HepG2 (cell line): ENCODE data around the gene BCL6. TPM values are rescaled to one million over a fixed set of nuclear protein-coding genes. Genes with fewer than 3 reads are reported as not detected.

ENCODE experiments used
- ATF1 ChIP-seq: IDR thresholded peaks from 2 replicates; pipeline ENCODE4 v1.6.1; 2016; ENCODE audit warnings: mild to moderate bottlenecking, control low read depth
- DMAP1 ChIP-seq: IDR thresholded peaks from 2 replicates; pipeline ENCODE4 v1.6.1; 2016
- JUN ChIP-seq: sonication (generic); formaldehyde crosslinking; IDR thresholded peaks from 2 replicates; pipeline ENCODE4 v1.4.0; 2020; ENCODE audit warnings: mild to moderate bottlenecking, missing genetic modification reagents
- NRL ChIP-seq: sonication (generic); formaldehyde crosslinking; IDR thresholded peaks from 2 replicates; pipeline ENCODE4 v1.5.0; 2020; ENCODE audit warnings: missing genetic modification reagents, mild to moderate bottlenecking, moderate library complexity, borderline replicate concordance
- RAD21 ChIP-seq: fragments of 450-650 bp; formaldehyde crosslinking; IDR thresholded peaks from 2 replicates; pipeline ENCODE4 v1.5.0; 2020; ENCODE audit warnings: mild to moderate bottlenecking
- SRSF1 ChIP-seq: fragments of 200-400 bp; formaldehyde crosslinking; optimal IDR thresholded peaks from 2 replicates; pipeline ENCODE3; 2017; ENCODE audit warnings: mild to moderate bottlenecking, low read depth, low read length, moderate library complexity
- ZNF354B ChIP-seq: sonication (generic); formaldehyde crosslinking; IDR thresholded peaks from 2 replicates; pipeline ENCODE4 v1.8.0; 2022; ENCODE audit warnings: mild to moderate bottlenecking, missing genetic modification reagents
- ZNF644 ChIP-seq: IDR thresholded peaks from 2 replicates; pipeline ENCODE4 v1.6.1; 2016; ENCODE audit warnings: low read depth
- ZNF781 ChIP-seq: sonication (generic); formaldehyde crosslinking; IDR thresholded peaks from 2 replicates; pipeline ENCODE4 v1.5.1; 2020; ENCODE audit warnings: borderline replicate concordance, mild to moderate bottlenecking, missing genetic modification reagents; ENCODE audit errors: not compliant biosample characterization
- polyA plus RNA-seq, 8 experiments: library from polyadenylated mRNA; depleted of rRNA in 3 of 8; stranded (reverse) in 7 of 8; unstranded in 1 of 8; fragments of >200 nt; fragmentation: Illumina TruSeq in 4 of 8; extraction: Trizol in 4 of 8; gene quantifications; 2 replicates each; pipeline versions ENCODE4 v1.2.1 to v1.2.3, GENCODE V29; 2011 to 2016; ENCODE audit warnings: low read depth in 4 of 8, missing spikeins in 1 of 8, mixed read lengths in 1 of 8; ENCODE audit not compliant: insufficient read depth in 1 of 8
- total RNA-seq, 5 experiments: library from RNA; depleted of rRNA; stranded (reverse); fragments of >200 nt; fragmentation: Illumina TruSeq; extraction: Trizol; gene quantifications; 2 replicates each; pipeline ENCODE4 v1.2.3, GENCODE V29; 2016; ENCODE audit warnings: low read depth in 1 of 5
- TF ChIP-seq, protein P1 (sequence below), 2 experiments: IDR thresholded peaks; 2 replicates each; pipeline ENCODE4 v1.6.1; 2011 to 2012; ENCODE audit warnings: low read length in 2 of 2, borderline replicate concordance in 1 of 2, low read depth in 1 of 2, mild to moderate bottlenecking in 1 of 2, moderate library complexity in 1 of 2
- TF ChIP-seq, protein P2 (sequence below): sonication (generic); formaldehyde crosslinking; IDR thresholded peaks from 2 replicates; pipeline ENCODE4 v1.5.0; 2020; ENCODE audit warnings: mild to moderate bottlenecking, missing genetic modification reagents
- TF ChIP-seq, protein P3 (sequence below): sonication (generic); formaldehyde crosslinking; IDR thresholded peaks from 2 replicates; pipeline ENCODE4 v1.4.0; 2020; ENCODE audit warnings: mild to moderate bottlenecking, low read depth, missing genetic modification reagents
- TF ChIP-seq, protein P4 (sequence below), 2 experiments: sonication (generic) in 1 of 2; formaldehyde crosslinking in 1 of 2; IDR thresholded peaks; 2 replicates each; pipeline versions ENCODE4 v1.4.0 to v1.6.1; 2018 to 2020; ENCODE audit warnings: missing genetic modification reagents in 2 of 2, borderline replicate concordance in 1 of 2, low read depth in 1 of 2, mild to moderate bottlenecking in 1 of 2, missing biosample characterization in 1 of 2
- TF ChIP-seq, protein P5 (sequence below): sonication (generic); formaldehyde crosslinking; IDR thresholded peaks from 2 replicates; pipeline ENCODE4 v1.4.0; 2020; ENCODE audit warnings: missing genetic modification reagents

BCL6 gene
- total and polyA plus RNA-seq, 2 of the 13 experiments (the other 11 are each of a cell fraction or from before 2014, with no cell fraction given): 21.2 to 53.7 TPM

DNA sequence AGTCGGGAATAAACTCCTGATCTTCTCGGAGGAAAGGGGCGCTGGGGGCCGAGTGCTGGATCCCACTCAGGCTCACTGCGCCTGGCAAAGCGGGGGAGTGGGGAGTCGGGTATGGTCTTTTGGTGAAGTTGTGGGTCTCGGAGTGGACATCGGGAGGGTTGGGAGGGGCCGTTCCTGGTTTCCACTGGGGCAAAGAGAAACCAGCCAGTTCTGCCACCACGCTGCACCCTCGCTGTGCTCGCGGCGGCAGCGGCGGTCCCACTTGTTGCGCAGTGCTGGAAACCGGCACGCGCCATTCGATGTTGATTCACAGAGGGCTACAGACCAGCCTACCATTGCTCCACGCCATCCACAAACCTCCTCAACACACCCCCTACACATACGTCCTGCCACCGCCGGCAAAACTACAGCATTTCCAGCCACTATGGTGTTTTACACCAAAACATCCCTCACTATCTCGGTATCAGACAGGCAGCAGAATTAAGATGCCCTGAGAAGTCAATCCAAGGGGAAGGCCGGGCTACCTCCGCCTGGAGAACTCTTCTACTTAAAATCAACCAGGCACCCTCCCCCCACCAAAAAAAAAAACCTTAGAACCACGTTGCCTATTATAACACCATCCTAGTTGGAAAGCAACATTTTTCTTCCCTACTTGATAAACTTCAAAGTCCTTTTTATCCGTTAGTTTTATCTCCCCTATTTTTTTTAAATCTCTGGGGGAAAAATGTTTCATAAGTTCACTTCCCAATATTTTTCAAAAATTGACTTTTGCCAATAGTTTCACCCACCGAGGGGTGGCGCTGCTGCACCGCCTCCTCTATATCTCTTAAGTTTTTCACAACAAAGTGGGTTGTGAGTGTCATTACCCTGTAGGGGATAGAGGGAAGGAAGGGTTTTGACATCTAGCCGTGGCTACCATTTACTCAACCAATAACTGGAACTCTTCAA is 3.6 kb downstream of the BCL6 start (continued):
- TF ChIP-seq, protein P1, sequence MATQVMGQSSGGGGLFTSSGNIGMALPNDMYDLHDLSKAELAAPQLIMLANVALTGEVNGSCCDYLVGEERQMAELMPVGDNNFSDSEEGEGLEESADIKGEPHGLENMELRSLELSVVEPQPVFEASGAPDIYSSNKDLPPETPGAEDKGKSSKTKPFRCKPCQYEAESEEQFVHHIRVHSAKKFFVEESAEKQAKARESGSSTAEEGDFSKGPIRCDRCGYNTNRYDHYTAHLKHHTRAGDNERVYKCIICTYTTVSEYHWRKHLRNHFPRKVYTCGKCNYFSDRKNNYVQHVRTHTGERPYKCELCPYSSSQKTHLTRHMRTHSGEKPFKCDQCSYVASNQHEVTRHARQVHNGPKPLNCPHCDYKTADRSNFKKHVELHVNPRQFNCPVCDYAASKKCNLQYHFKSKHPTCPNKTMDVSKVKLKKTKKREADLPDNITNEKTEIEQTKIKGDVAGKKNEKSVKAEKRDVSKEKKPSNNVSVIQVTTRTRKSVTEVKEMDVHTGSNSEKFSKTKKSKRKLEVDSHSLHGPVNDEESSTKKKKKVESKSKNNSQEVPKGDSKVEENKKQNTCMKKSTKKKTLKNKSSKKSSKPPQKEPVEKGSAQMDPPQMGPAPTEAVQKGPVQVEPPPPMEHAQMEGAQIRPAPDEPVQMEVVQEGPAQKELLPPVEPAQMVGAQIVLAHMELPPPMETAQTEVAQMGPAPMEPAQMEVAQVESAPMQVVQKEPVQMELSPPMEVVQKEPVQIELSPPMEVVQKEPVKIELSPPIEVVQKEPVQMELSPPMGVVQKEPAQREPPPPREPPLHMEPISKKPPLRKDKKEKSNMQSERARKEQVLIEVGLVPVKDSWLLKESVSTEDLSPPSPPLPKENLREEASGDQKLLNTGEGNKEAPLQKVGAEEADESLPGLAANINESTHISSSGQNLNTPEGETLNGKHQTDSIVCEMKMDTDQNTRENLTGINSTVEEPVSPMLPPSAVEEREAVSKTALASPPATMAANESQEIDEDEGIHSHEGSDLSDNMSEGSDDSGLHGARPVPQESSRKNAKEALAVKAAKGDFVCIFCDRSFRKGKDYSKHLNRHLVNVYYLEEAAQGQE (IDR thresholded peaks at IDR 0.05; ENCODE audit: borderline replicate concordance in 1 of 2, low read depth in 1 of 2, low read length in 2 of 2): no peak
- no peak for TF ChIP-seq ATF1 (CRISPR knock-in tag)
- no peak for TF ChIP-seq NRL (CRISPR knock-in tag)
- no peak; the same call in 1 of the 2 replicates for TF ChIP-seq DMAP1
- no peak for TF ChIP-seq JUN (CRISPR knock-in tag)
- peak; percentile 32 for TF ChIP-seq ZNF781 (CRISPR knock-in tag)
- TF ChIP-seq ZNF354B (CRISPR knock-in tag): 0 out of 2 replicates have a peak, but pooled peaks have one; percentile 49
- no peak for TF ChIP-seq SRSF1
- TF ChIP-seq RAD21 (CRISPR knock-in tag): peak; percentile 79
- TF ChIP-seq, protein P2, sequence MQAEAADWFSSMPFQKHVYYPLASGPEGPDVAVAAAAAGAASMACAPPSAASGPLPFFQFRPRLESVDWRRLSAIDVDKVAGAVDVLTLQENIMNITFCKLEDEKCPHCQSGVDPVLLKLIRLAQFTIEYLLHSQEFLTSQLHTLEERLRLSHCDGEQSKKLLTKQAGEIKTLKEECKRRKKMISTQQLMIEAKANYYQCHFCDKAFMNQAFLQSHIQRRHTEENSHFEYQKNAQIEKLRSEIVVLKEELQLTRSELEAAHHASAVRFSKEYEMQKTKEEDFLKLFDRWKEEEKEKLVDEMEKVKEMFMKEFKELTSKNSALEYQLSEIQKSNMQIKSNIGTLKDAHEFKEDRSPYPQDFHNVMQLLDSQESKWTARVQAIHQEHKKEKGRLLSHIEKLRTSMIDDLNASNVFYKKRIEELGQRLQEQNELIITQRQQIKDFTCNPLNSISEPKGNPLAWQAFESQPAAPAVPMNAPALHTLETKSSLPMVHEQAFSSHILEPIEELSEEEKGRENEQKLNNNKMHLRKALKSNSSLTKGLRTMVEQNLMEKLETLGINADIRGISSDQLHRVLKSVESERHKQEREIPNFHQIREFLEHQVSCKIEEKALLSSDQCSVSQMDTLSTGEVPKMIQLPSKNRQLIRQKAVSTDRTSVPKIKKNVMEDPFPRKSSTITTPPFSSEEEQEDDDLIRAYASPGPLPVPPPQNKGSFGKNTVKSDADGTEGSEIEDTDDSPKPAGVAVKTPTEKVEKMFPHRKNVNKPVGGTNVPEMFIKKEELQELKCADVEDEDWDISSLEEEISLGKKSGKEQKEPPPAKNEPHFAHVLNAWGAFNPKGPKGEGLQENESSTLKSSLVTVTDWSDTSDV (CRISPR knock-in tag): no peak
- TF ChIP-seq, protein P3, sequence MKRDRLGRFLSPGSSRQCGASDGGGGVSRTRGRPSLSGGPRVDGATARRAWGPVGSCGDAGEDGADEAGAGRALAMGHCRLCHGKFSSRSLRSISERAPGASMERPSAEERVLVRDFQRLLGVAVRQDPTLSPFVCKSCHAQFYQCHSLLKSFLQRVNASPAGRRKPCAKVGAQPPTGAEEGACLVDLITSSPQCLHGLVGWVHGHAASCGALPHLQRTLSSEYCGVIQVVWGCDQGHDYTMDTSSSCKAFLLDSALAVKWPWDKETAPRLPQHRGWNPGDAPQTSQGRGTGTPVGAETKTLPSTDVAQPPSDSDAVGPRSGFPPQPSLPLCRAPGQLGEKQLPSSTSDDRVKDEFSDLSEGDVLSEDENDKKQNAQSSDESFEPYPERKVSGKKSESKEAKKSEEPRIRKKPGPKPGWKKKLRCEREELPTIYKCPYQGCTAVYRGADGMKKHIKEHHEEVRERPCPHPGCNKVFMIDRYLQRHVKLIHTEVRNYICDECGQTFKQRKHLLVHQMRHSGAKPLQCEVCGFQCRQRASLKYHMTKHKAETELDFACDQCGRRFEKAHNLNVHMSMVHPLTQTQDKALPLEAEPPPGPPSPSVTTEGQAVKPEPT (CRISPR knock-in tag): no peak
- TF ChIP-seq ZNF644 (CRISPR knock-in tag): peak; percentile 89
- TF ChIP-seq, protein P4, sequence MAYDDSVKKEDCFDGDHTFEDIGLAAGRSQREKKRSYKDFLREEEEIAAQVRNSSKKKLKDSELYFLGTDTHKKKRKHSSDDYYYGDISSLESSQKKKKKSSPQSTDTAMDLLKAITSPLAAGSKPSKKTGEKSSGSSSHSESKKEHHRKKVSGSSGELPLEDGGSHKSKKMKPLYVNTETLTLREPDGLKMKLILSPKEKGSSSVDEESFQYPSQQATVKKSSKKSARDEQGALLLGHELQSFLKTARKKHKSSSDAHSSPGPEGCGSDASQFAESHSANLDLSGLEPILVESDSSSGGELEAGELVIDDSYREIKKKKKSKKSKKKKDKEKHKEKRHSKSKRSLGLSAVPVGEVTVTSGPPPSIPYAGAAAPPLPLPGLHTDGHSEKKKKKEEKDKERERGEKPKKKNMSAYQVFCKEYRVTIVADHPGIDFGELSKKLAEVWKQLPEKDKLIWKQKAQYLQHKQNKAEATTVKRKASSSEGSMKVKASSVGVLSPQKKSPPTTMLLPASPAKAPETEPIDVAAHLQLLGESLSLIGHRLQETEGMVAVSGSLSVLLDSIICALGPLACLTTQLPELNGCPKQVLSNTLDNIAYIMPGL (CRISPR knock-in tag; IDR thresholded peaks at IDR 0.05; ENCODE audit: borderline replicate concordance in 1 of 2, low read depth in 1 of 2): peak; percentile 18 to 20; a peak in 1 of 4 replicates
- TF ChIP-seq, protein P5, sequence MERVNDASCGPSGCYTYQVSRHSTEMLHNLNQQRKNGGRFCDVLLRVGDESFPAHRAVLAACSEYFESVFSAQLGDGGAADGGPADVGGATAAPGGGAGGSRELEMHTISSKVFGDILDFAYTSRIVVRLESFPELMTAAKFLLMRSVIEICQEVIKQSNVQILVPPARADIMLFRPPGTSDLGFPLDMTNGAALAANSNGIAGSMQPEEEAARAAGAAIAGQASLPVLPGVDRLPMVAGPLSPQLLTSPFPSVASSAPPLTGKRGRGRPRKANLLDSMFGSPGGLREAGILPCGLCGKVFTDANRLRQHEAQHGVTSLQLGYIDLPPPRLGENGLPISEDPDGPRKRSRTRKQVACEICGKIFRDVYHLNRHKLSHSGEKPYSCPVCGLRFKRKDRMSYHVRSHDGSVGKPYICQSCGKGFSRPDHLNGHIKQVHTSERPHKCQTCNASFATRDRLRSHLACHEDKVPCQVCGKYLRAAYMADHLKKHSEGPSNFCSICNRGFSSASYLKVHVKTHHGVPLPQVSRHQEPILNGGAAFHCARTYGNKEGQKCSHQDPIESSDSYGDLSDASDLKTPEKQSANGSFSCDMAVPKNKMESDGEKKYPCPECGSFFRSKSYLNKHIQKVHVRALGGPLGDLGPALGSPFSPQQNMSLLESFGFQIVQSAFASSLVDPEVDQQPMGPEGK (CRISPR knock-in tag): peak; percentile 12
